Liver (tissue), 9 donors: Measurements from ENCODE around the gene RAX2. TPM values are rescaled to one million over a fixed set of nuclear protein-coding genes. Genes with fewer than 3 reads are reported as not detected.

Experiments
- DNase-seq: peaks from one replicate; pipeline ENCODE4 v3.0.0-alpha.2; 2017; ENCODE audit warnings: low spot score
- H3K27ac ChIP-seq, 2 donors: one replicate each; pipeline ENCODE4 v1.7.0; 2013; ENCODE audit warnings: inconsistent platforms in 2 of 2, low read length in 2 of 2, control low read depth in 1 of 2, low read depth in 1 of 2, mild to moderate bottlenecking in 1 of 2
- H3K27me3 ChIP-seq, 4 donors: one replicate each; pipeline versions ENCODE4 v1.6.1 to v1.7.0; 2013; ENCODE audit warnings: low read length in 3 of 4, inconsistent platforms in 1 of 4, mild to moderate bottlenecking in 1 of 4, moderate library complexity in 1 of 4; ENCODE audit not compliant: control insufficient read depth in 4 of 4, insufficient read depth in 4 of 4
- H3K36me3 ChIP-seq, 4 donors: one replicate each; pipeline versions ENCODE4 v1.6.1 to v1.7.0; 2013; ENCODE audit warnings: low read length in 3 of 4, mild to moderate bottlenecking in 3 of 4, low read depth in 1 of 4, moderate library complexity in 1 of 4; ENCODE audit not compliant: control insufficient read depth in 4 of 4, insufficient read depth in 3 of 4
- H3K4me1 ChIP-seq, 4 donors: one replicate each; pipeline versions ENCODE4 v1.6.1 to v1.7.0; 2013; ENCODE audit warnings: low read length in 3 of 4, mild to moderate bottlenecking in 3 of 4, moderate library complexity in 1 of 4; ENCODE audit not compliant: control insufficient read depth in 4 of 4, insufficient read depth in 4 of 4
- H3K4me3 ChIP-seq, 3 donors: one replicate each; pipeline versions ENCODE4 v1.6.1 to v1.7.0; 2013; ENCODE audit warnings: low read length in 3 of 3, control low read depth in 1 of 3, low read depth in 1 of 3, mild to moderate bottlenecking in 1 of 3
- H3K9ac ChIP-seq, 2 donors: one replicate each; pipeline ENCODE4 v1.7.0; 2013; ENCODE audit warnings: low read length in 2 of 2, mild to moderate bottlenecking in 2 of 2, moderate library complexity in 2 of 2, control low read depth in 1 of 2, low read depth in 1 of 2
- H3K9me3 ChIP-seq, 4 donors: one replicate each; pipeline versions ENCODE4 v1.6.1 to v1.7.0; 2013; ENCODE audit warnings: low read length in 3 of 4; ENCODE audit not compliant: control insufficient read depth in 4 of 4
- ATF3 ChIP-seq: IDR thresholded peaks from 2 replicates; pipeline ENCODE4 v1.6.1; 2016; ENCODE audit warnings: antibody characterized with exemption
- FOXA2 ChIP-seq: IDR thresholded peaks from 2 replicates; pipeline ENCODE4 v1.6.1; 2016; ENCODE audit warnings: antibody characterized with exemption
- GABPA ChIP-seq, 2 donors: IDR thresholded peaks in 1 of 2; conservative IDR thresholded peaks in 1 of 2; 2 replicates each; pipeline ENCODE4 v1.6.1; 2016; ENCODE audit warnings: antibody characterized with exemption in 2 of 2, mild to moderate bottlenecking in 1 of 2, moderate library complexity in 1 of 2
- HNF4A ChIP-seq, 2 donors: conservative IDR thresholded peaks; 2 replicates each; pipeline ENCODE4 v1.6.1; 2016; ENCODE audit warnings: antibody characterized with exemption in 2 of 2, mild to moderate bottlenecking in 2 of 2
- HNF4G ChIP-seq: IDR thresholded peaks from 2 replicates; pipeline ENCODE4 v1.6.1; 2016; ENCODE audit warnings: antibody characterized with exemption
- JUND ChIP-seq, 2 donors: IDR thresholded peaks; 2 replicates each; pipeline ENCODE4 v1.6.1; 2016; ENCODE audit warnings: antibody characterized with exemption in 2 of 2
- NR2F2 ChIP-seq: IDR thresholded peaks from 2 replicates; pipeline ENCODE4 v1.6.1; 2016; ENCODE audit warnings: antibody characterized with exemption
- RAD21 ChIP-seq, 2 donors: IDR thresholded peaks; 2 replicates each; pipeline ENCODE4 v1.6.1; 2016; ENCODE audit warnings: antibody characterized with exemption in 2 of 2, mild to moderate bottlenecking in 2 of 2
- RXRA ChIP-seq, 2 donors: IDR thresholded peaks; 2 replicates each; pipeline ENCODE4 v1.6.1; 2017 to 2018; ENCODE audit warnings: antibody characterized with exemption in 2 of 2, mild to moderate bottlenecking in 1 of 2
- YY1 ChIP-seq: IDR thresholded peaks from 2 replicates; pipeline ENCODE4 v1.6.1; 2016; ENCODE audit warnings: antibody characterized with exemption, mild to moderate bottlenecking
- ZBTB33 ChIP-seq: IDR thresholded peaks from 2 replicates; pipeline ENCODE4 v1.6.1; 2016; ENCODE audit warnings: antibody characterized with exemption
- WGBS: extraction: QIAGEN DNeasy Blood & Tissue Kit; methylation state at CpG from one replicate; pipeline ENCODE4 v1.1.7; 2013; 5-methylcytosine and 5-hydroxymethylcytosine counted together
- polyA plus RNA-seq, 2 donors: library from polyadenylated mRNA; stranded (reverse) in 1 of 2; unstranded in 1 of 2; fragments of 200-250 nt in 1 of 2; fragments of >200 nt in 1 of 2; fragmentation: Nextera tagmentation in 1 of 2; extraction: Ambion mirVana in 1 of 2; gene quantifications; one replicate each; pipeline versions ENCODE4 v1.2.1 to v1.2.3, GENCODE V29; 2013 to 2015
- total RNA-seq, 2 donors: library from RNA; depleted of rRNA; stranded (reverse); fragments of >200 nt; gene quantifications; one replicate each; pipeline ENCODE4 v1.2.3, GENCODE V29; 2014
- TF ChIP-seq, protein P1 (sequence below): IDR thresholded peaks from 2 replicates; pipeline ENCODE4 v1.6.1; 2016; ENCODE audit warnings: antibody characterized with exemption
- TF ChIP-seq, protein P2 (sequence below): fragments of 150-350 bp; IDR thresholded peaks from 2 replicates; pipeline ENCODE4 v1.5.1; 2017; ENCODE audit warnings: improper control_type of control experiment, low read depth, low read length; ENCODE audit not compliant: missing input control
- donor health status: healthy.
- donor health status: healthy.
- donor health status: healthy.
- donor health status: healthy.
- donor health status: healthy.

Gene RAX2
- total and polyA plus RNA-seq, 4 donors = not detected

DNA sequence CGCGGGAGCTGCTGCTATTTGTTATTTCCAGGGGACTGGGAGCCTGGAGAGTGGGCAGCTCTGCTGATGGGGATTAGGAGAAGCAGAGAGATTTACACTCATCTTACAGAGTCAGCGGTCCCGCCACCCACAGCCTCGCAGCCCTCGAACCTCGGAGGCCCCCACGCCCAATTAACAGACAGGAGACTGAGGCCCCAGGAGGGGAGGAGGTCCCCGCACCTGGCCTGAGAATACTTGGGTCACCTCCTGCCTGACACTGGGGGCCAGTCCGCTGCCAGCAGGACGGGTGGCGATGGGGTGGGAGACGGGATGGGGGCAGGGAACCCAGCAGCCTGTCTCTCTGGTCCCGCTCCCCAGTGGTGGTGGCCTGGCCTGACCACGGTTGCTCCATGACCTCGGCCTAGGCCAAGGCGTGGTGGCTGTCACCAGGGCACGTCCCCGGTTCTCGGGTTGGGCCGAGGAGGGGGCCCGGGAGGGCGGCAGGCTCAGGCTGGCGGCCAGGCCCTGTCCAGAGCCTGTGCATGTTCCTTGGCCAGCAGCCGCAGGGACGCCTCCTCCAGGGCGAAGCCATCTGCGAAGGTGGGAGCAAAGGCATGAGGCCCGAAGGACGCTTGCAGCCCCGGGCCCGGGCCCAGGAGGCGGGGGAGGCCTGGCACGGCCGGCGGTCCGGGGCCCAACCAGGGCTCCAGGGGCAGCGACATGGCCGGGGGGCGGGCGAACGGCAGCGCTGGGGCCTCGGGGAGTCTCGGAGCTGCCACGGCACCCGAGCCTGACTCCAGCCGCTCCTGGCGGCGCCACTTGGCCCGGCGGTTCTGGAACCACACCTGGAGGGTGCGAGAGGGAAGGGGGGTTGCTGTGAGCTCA, 1.7 kb downstream of the RAX2 start:
- Histone ChIP-seq H3K9me3 (no peaks in the 10 kb centered on the region), H3K27me3 (no peaks in the 10 kb centered on the region), H3K36me3 (peaks cover 3 to 30% (median 7%) of the 10 kb centered on the region in 4 donors), H3K4me3 (no peak overlapping the region), H3K9ac (no peak overlapping the region), H3K27ac (no peak overlapping the region), H3K4me1 (no peaks in the 10 kb centered on the region)
- DNase-seq = no peak
- 82% methylated on average over 53 of the region's 53 CpGs for WGBS
- TF ChIP-seq GABPA (IDR thresholded peaks at IDR 0.05 in 1 of 2, conservative IDR thresholded peaks at IDR 0.05 in 1 of 2) = no peak
- TF ChIP-seq HNF4A (conservative IDR thresholded peaks at IDR 0.05) = no peak
- TF ChIP-seq NR2F2 = no peak
- TF ChIP-seq, protein P1, sequence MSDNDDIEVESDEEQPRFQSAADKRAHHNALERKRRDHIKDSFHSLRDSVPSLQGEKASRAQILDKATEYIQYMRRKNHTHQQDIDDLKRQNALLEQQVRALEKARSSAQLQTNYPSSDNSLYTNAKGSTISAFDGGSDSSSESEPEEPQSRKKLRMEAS = no peak
- TF ChIP-seq RAD21 (IDR thresholded peaks at IDR 0.05) = no peak
- TF ChIP-seq YY1 = no peak

GRCh38 chr19:3769494-3769893, 2.5 kb downstream of the RAX2 start:
- Histone ChIP-seq H3K4me1 (no peaks in the 10 kb centered on the region), H3K9ac (no peak overlapping the region), H3K9me3 (no peaks in the 10 kb centered on the region), H3K27me3 (no peaks in the 10 kb centered on the region), H3K36me3 (peaks cover 3 to 34% (median 7%) of the 10 kb centered on the region in 4 donors), H3K27ac (no peak overlapping the region), H3K4me3 (no peak overlapping the region)
- DNase-seq = no peak
- WGBS = 89% methylated on average over 17 of the region's 17 CpGs
- TF ChIP-seq JUND (IDR thresholded peaks at IDR 0.05) (no peak), FOXA2 (no peak), RAD21 (IDR thresholded peaks at IDR 0.05) (no peak), HNF4G (no peak), NR2F2 (no peak), ATF3 (no peak), ZBTB33 (no peak), RXRA (IDR thresholded peaks at IDR 0.05) (no peak), YY1 (no peak), GABPA (IDR thresholded peaks at IDR 0.05 in 1 of 2, conservative IDR thresholded peaks at IDR 0.05 in 1 of 2) (no peak)
- TF ChIP-seq, protein P1 = no peak
- TF ChIP-seq, protein P2, sequence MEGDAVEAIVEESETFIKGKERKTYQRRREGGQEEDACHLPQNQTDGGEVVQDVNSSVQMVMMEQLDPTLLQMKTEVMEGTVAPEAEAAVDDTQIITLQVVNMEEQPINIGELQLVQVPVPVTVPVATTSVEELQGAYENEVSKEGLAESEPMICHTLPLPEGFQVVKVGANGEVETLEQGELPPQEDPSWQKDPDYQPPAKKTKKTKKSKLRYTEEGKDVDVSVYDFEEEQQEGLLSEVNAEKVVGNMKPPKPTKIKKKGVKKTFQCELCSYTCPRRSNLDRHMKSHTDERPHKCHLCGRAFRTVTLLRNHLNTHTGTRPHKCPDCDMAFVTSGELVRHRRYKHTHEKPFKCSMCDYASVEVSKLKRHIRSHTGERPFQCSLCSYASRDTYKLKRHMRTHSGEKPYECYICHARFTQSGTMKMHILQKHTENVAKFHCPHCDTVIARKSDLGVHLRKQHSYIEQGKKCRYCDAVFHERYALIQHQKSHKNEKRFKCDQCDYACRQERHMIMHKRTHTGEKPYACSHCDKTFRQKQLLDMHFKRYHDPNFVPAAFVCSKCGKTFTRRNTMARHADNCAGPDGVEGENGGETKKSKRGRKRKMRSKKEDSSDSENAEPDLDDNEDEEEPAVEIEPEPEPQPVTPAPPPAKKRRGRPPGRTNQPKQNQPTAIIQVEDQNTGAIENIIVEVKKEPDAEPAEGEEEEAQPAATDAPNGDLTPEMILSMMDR = no peak
